ENCODE results near the gene KAT5.

GRCh38 chr11:65709661-65710060 lies 2.4 kb upstream of the KAT5 start:
- no peak for TF ChIP-seq CTCF (conservative IDR thresholded peaks at IDR 0.05)
- no peak for TF ChIP-seq EZH2 (IDR thresholded peaks at IDR 0.05; ENCODE audit: low read depth)
